Measurements from ENCODE around the gene ARL8A.

- no peak for TF ChIP-seq EZH2 (optimal IDR thresholded peaks at IDR 0.05; ENCODE audit: low read depth, low read length)
- TF ChIP-seq, protein P1, sequence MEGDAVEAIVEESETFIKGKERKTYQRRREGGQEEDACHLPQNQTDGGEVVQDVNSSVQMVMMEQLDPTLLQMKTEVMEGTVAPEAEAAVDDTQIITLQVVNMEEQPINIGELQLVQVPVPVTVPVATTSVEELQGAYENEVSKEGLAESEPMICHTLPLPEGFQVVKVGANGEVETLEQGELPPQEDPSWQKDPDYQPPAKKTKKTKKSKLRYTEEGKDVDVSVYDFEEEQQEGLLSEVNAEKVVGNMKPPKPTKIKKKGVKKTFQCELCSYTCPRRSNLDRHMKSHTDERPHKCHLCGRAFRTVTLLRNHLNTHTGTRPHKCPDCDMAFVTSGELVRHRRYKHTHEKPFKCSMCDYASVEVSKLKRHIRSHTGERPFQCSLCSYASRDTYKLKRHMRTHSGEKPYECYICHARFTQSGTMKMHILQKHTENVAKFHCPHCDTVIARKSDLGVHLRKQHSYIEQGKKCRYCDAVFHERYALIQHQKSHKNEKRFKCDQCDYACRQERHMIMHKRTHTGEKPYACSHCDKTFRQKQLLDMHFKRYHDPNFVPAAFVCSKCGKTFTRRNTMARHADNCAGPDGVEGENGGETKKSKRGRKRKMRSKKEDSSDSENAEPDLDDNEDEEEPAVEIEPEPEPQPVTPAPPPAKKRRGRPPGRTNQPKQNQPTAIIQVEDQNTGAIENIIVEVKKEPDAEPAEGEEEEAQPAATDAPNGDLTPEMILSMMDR (IDR thresholded peaks at IDR 0.05; ENCODE audit: low read length): no peak
Observed at GRCh38 chr1:202146993-202147392, 2.5 kb upstream of the ARL8A start.
